B cell (primary cell): ENCODE measurements around the gene INSIG2. TPM values are rescaled to one million over a fixed set of nuclear protein-coding genes. Genes with fewer than 3 reads are reported as not detected.
A peak's percentile ranks its signal among the peaks of the same experiment; 100 is the strongest.

ENCODE experiments used
- ATAC-seq: fragments of 200-7000 bp; cut with Tn5 transposase; one replicate; pipeline ENCODE4 v1.10.0; 2021; ENCODE audit warnings: low read depth, mild to moderate bottlenecking, moderate number of reproducible peaks, moderate library complexity
- CTCF ChIA-PET: fragments of 350-600 bp; sonication (Branson Sonifier 250); formaldehyde crosslinking; loops from one replicate; lab custom pipeline; 2021; ENCODE audit warnings: antibody characterized with exemption, inconsistent platforms; lab: Charles Lee
- POLR2A ChIA-PET: fragments of 350-600 bp; sonication (Branson Sonifier 250); formaldehyde crosslinking; loops from one replicate; lab custom pipeline; 2021; ENCODE audit warnings: antibody characterized with exemption; lab: Charles Lee
- DNase-seq: peaks from one replicate; pipeline ENCODE4 v3.0.0; 2013
- H2AFZ ChIP-seq: 2 replicates; pipeline ENCODE4 v1.6.1; 2012; ENCODE audit warnings: mild to moderate bottlenecking, low read depth, low read length; ENCODE audit not compliant: insufficient read depth, poor library complexity, severe bottlenecking
- H3K27ac ChIP-seq, 2 donors: 1 replicate in 1 of 2; 2 replicates in 1 of 2; pipeline ENCODE4 v1.5.1; 2012 to 2013; ENCODE audit warnings: low read length in 2 of 2, mild to moderate bottlenecking in 2 of 2, moderate library complexity in 1 of 2
- H3K27me3 ChIP-seq, 4 experiments: fragments of 200-600 bp in 1 of 4; sonication (generic) in 1 of 4; replicated peaks in 1 of 4; 1 replicate in 2 of 4; 2 replicates in 2 of 4; pipeline versions ENCODE4 v1.6.1 to v1.7.0; 2013 to 2016; ENCODE audit warnings: low read length in 3 of 4, mild to moderate bottlenecking in 2 of 4, mixed read lengths in 1 of 4, moderate library complexity in 1 of 4; ENCODE audit not compliant: insufficient read depth in 4 of 4, control insufficient read depth in 3 of 4; ENCODE audit errors: control extremely low read depth in 1 of 4
- H3K36me3 ChIP-seq, 2 experiments: replicated peaks in 1 of 2; 1 replicate in 1 of 2; 2 replicates in 1 of 2; pipeline versions ENCODE4 v1.6.1 to v1.7.1; 2013; ENCODE audit warnings: low read length in 1 of 2; ENCODE audit not compliant: insufficient read depth in 2 of 2, control insufficient read depth in 1 of 2; ENCODE audit errors: control extremely low read depth in 1 of 2, extremely low read depth in 1 of 2
- H3K4me1 ChIP-seq, 2 donors: fragments of 200-600 bp in 1 of 2; sonication (generic) in 1 of 2; 1 replicate in 1 of 2; 2 replicates in 1 of 2; pipeline versions ENCODE4 v1.5.1 to v1.6.1; 2013 to 2017; ENCODE audit warnings: low read length in 2 of 2; ENCODE audit not compliant: control insufficient read depth in 2 of 2, insufficient read depth in 2 of 2
- H3K4me2 ChIP-seq: replicated peaks from 2 replicates; pipeline ENCODE3; 2012; ENCODE audit warnings: mild to moderate bottlenecking, low read depth, low read length; ENCODE audit not compliant: poor library complexity, severe bottlenecking
- H3K4me3 ChIP-seq, 5 experiments: fragments of 200-600 bp in 1 of 5; sonication (generic) in 1 of 5; 1 replicate in 3 of 5; 2 replicates in 2 of 5; pipeline versions ENCODE4 v1.5.1 to v1.7.0; 2011 to 2016; ENCODE audit warnings: low read length in 4 of 5, mild to moderate bottlenecking in 4 of 5, low read depth in 2 of 5, control low read depth in 1 of 5, moderate library complexity in 1 of 5; ENCODE audit not compliant: insufficient read depth in 1 of 5; ENCODE audit errors: control extremely low read depth in 1 of 5, extremely low read depth in 1 of 5
- H3K79me2 ChIP-seq: fragments of 200-600 bp; sonication (generic); one replicate; pipeline ENCODE4 v1.6.0; 2016; ENCODE audit warnings: low read length; ENCODE audit not compliant: control insufficient read depth, insufficient read depth
- H3K9ac ChIP-seq: fragments of 200-600 bp; sonication (generic); 2 replicates; pipeline ENCODE4 v1.6.1; 2017; ENCODE audit warnings: mild to moderate bottlenecking, low read length, moderate library complexity
- H3K9me3 ChIP-seq, 3 donors: one replicate each; pipeline versions ENCODE4 v1.6.1 to v1.7.1; 2013; ENCODE audit warnings: low read length in 2 of 3; ENCODE audit not compliant: control insufficient read depth in 2 of 3, insufficient read depth in 1 of 3; ENCODE audit errors: control extremely low read depth in 1 of 3
- H4K20me1 ChIP-seq: 2 replicates; pipeline ENCODE4 v1.6.0; 2012; ENCODE audit warnings: mild to moderate bottlenecking, low read length; ENCODE audit not compliant: insufficient read depth, control insufficient read depth, poor library complexity, severe bottlenecking
- H3K27ac Mint-ChIP-seq: one replicate; pipeline ENCODE4 v1.8.0; 2021; ENCODE audit warnings: mixed read lengths
- H3K27me3 Mint-ChIP-seq: one replicate; pipeline ENCODE4 v1.8.0; 2021; ENCODE audit warnings: mixed read lengths
- H3K4me1 Mint-ChIP-seq: one replicate; pipeline ENCODE4 v1.8.0; 2021; ENCODE audit warnings: mixed read lengths
- H3K4me3 Mint-ChIP-seq: one replicate; pipeline ENCODE4 v1.8.0; 2021; ENCODE audit warnings: mixed read lengths
- H3K9me3 Mint-ChIP-seq: one replicate; pipeline ENCODE4 v1.8.0; 2022; ENCODE audit warnings: mixed read lengths; ENCODE audit not compliant: insufficient read depth
- EZH2 ChIP-seq: IDR thresholded peaks from 2 replicates; pipeline ENCODE4 v1.6.1; 2012; ENCODE audit warnings: borderline replicate concordance, low read depth, mild to moderate bottlenecking, moderate library complexity, low read length; ENCODE audit not compliant: insufficient read depth, poor library complexity, severe bottlenecking
- WGBS: methylation state at CpG from one replicate; pipeline ENCODE4 v1.1.5; 2013; ENCODE audit warnings: missing lambda C conversion rate; ENCODE audit not compliant: insufficient coverage; 5-methylcytosine and 5-hydroxymethylcytosine counted together
- intact Hi-C: fragments of 100-400 bp; cut with micrococcal nuclease; formaldehyde crosslinking; loops from one replicate; pipeline ENCODE4 v1.10.0; 2022
- polyA plus RNA-seq: library from polyadenylated mRNA; depleted of rRNA; stranded (reverse); fragments of >200 nt; gene quantifications from 2 replicates; pipeline ENCODE4 v1.2.3, GENCODE V29; 2012
- total RNA-seq, 2 donors: library from RNA; stranded (reverse); fragments of 120-200 nt in 1 of 2; gene quantifications; 1 replicate in 1 of 2; 2 replicates in 1 of 2; pipeline versions ENCODE4 v1.2.3 to v1.2.4, GENCODE V29; 2013 to 2022
- TF ChIP-seq, protein P1 (sequence below): fragments of 200-600 bp; IDR thresholded peaks from one replicate; pipeline ENCODE4 v1.8.0; 2022; ENCODE audit warnings: antibody characterized with exemption, mild to moderate bottlenecking

INSIG2 gene
- total and polyA plus RNA-seq, 2 donors (not counting 1 experiment from before 2014, with no cell fraction given), result 14.2 to 29.5 TPM

DNA sequence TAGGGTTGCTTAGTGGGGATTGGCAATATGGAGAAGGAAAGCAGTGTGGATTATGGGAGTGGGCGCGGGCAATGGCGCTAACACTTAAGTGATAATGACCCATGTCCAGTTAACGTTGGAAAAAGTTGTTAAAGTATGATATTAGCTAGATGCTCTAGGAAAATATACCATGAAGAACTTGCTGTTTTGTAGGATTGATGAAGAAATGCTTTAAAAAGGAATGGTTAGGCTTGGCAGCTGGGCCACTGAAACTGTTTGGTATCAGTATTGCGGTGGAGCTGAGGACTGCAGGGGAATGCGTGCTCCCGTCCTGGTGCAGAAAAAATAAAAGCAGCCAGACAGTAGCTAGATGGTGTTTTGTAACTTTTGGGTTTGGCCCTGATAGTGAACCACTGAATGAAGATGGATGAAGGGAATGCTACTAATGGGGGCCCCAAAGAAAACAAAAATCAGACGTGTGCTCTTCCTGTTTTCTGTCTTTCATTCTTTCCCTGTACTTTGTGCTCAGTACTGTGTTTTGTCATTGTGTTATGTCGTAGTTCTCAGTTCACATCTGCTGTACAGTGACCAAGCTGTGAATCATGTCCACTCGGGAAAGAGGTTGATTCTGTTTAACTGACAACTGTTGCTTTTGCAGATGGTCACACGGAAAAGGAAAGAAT, 999 bp downstream of the INSIG2 start:
- ChIA-PET POLR2A (no interaction called here), CTCF (interaction anchor here (0.7 to 2.4 kb wide), 11 partner anchors 12 to 275 kb away, joined by 3 to 11 read pairs (median 4); partner anchors contain the start of gene DDX18)
- Histone ChIP-seq H3K36me3 (peaks cover 0 to 2% of the 10 kb centered on the region in 2 experiments), H3K4me3 (peak overlapping the region; percentile 81 to 95 (median 82)), H3K4me1 (peaks cover 17 to 20% of the 10 kb centered on the region in 2 donors), H3K27ac (peak overlapping the region in 1 of 2 donors; percentile 71), H3K79me2 (peaks cover 61% of the 10 kb centered on the region), H3K4me2 (peak overlapping the region; percentile 89), H4K20me1 (peaks cover 14% of the 10 kb centered on the region), H3K9me3 (no peaks in the 10 kb centered on the region), H2AFZ (peak overlapping the region; percentile 96), H3K9ac (peak overlapping the region; percentile 91), H3K27me3 (no peaks in the 10 kb centered on the region)
- H3K4me1 Mint-ChIP-seq, result peaks cover 33% of the 10 kb centered on the region
- TF ChIP-seq EZH2, result no peak
- no peaks in the 10 kb centered on the region for H3K27me3 Mint-ChIP-seq
- ATAC-seq (no peak), DNase-seq (peak; percentile 34)
- H3K9me3 Mint-ChIP-seq, result no peaks in the 10 kb centered on the region
- 5% methylated on average over 11 of the region's 11 CpGs for WGBS
- no peak overlapping the region for H3K27ac Mint-ChIP-seq
- H3K4me3 Mint-ChIP-seq, result peak overlapping the region; percentile 93
- intact Hi-C loops, result loop anchor here (10.0 kb wide), 1 partner anchor 1346 kb away; the partner anchor contains the start of gene TMEM37

DNA sequence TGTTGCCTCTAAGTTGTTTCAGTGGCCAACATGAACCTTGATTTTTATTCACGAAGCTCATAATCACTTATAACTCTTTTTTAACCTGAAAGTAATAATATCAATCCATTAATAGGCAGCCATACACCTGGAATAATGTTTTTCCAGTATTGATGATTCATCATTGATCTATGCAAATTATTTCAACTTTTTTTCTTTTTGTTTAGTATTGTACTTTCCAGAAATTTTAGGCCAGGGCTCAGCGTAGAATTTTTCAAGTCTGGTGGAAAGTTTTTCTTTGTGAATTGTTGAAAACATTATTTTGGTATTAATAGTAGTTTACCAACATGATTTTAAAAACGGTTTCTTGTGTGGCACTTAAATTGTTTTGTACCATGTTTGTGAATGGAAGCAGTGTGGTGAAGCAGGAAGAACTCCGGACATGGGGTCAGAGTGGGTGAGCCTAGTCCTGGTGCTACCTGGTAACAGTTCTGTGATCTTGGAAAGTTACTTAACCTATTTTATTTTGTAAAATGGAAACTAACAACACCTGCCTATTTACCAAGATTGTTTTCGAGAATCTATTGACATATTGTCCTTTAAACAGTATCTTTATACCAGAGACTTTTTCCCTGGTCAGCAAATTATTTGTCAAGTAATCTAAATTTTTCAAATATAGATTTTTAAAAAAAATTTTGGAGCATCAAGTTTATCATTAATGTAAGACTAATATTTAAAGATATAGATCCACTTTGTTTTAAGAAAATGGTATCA, 2.3 kb downstream of the INSIG2 start:
- Mint-ChIP-seq H3K4me1 (peaks cover 40% of the 10 kb centered on the region), H3K27ac (no peak overlapping the region), H3K9me3 (no peaks in the 10 kb centered on the region), H3K4me3 (peak overlapping the region; percentile 0), H3K27me3 (no peaks in the 10 kb centered on the region)
- ATAC-seq (no peak), DNase-seq (no peak)
- Histone ChIP-seq H2AFZ (no peak overlapping the region), H3K36me3 (peaks cover 0 to 2% of the 10 kb centered on the region in 2 experiments), H3K27me3 (no peaks in the 10 kb centered on the region), H3K9ac (no peak overlapping the region), H4K20me1 (peaks cover 26% of the 10 kb centered on the region), H3K79me2 (peaks cover 67% of the 10 kb centered on the region), H3K4me2 (no peak overlapping the region), H3K4me3 (no peak overlapping the region), H3K4me1 (peaks cover 17 to 20% of the 10 kb centered on the region in 2 donors), H3K27ac (no peak overlapping the region), H3K9me3 (no peaks in the 10 kb centered on the region)
- ChIA-PET POLR2A (no interaction called here), CTCF (interaction anchor here (1.1 to 2.4 kb wide), 2 partner anchors 44 to 87 kb away, joined by 5 to 11 read pairs; no protein-coding TSS in a partner anchor)
- 83% methylated on average over 2 of the region's 5 CpGs for whole genome bisulfite sequencing
- intact Hi-C loops, result no loop called here
- TF ChIP-seq, protein P1, sequence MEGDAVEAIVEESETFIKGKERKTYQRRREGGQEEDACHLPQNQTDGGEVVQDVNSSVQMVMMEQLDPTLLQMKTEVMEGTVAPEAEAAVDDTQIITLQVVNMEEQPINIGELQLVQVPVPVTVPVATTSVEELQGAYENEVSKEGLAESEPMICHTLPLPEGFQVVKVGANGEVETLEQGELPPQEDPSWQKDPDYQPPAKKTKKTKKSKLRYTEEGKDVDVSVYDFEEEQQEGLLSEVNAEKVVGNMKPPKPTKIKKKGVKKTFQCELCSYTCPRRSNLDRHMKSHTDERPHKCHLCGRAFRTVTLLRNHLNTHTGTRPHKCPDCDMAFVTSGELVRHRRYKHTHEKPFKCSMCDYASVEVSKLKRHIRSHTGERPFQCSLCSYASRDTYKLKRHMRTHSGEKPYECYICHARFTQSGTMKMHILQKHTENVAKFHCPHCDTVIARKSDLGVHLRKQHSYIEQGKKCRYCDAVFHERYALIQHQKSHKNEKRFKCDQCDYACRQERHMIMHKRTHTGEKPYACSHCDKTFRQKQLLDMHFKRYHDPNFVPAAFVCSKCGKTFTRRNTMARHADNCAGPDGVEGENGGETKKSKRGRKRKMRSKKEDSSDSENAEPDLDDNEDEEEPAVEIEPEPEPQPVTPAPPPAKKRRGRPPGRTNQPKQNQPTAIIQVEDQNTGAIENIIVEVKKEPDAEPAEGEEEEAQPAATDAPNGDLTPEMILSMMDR, result no peak
- TF ChIP-seq EZH2, result no peak
